ENCODE results near the gene DHRS7.

DHRS7 gene

DNA sequence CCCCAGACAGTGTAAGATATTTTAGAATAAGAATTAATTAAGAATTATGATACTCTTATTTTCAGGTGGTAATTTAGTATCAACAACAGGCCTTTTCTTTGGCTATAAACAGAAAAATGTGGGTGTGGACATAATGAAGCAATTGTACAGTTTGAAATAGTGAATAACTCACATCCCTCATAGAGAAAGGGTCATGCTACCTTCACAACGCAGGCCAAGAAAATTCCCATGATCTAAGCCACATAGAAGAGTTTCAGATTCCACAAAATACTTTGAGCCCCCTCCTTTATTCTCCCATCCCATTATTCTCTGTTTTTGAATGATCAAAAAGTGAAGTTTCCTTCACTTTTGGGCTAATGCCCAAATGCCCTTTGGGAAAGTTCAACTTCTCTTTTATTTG lies 23.5 kb upstream of the DHRS7 start:
- Histone ChIP-seq H3K4me3 (ENCODE audit: low read depth in 1 of 2, low read length in 1 of 2) (no peak overlapping the region), H3K9me3 (no peaks in the 10 kb centered on the region), H3K4me1 (ENCODE audit: control insufficient read depth in 1 of 2, insufficient read depth in 1 of 2, low read depth in 1 of 2, low read length in 1 of 2) (peaks cover 0 to 3% of the 10 kb centered on the region in 2 experiments), H3K27me3 (no peaks in the 10 kb centered on the region), H3K27ac (no peak overlapping the region), H3K36me3 (no peaks in the 10 kb centered on the region)
- TF ChIP-seq, protein P1, sequence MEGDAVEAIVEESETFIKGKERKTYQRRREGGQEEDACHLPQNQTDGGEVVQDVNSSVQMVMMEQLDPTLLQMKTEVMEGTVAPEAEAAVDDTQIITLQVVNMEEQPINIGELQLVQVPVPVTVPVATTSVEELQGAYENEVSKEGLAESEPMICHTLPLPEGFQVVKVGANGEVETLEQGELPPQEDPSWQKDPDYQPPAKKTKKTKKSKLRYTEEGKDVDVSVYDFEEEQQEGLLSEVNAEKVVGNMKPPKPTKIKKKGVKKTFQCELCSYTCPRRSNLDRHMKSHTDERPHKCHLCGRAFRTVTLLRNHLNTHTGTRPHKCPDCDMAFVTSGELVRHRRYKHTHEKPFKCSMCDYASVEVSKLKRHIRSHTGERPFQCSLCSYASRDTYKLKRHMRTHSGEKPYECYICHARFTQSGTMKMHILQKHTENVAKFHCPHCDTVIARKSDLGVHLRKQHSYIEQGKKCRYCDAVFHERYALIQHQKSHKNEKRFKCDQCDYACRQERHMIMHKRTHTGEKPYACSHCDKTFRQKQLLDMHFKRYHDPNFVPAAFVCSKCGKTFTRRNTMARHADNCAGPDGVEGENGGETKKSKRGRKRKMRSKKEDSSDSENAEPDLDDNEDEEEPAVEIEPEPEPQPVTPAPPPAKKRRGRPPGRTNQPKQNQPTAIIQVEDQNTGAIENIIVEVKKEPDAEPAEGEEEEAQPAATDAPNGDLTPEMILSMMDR (IDR thresholded peaks at IDR 0.05): no peak

DNA sequence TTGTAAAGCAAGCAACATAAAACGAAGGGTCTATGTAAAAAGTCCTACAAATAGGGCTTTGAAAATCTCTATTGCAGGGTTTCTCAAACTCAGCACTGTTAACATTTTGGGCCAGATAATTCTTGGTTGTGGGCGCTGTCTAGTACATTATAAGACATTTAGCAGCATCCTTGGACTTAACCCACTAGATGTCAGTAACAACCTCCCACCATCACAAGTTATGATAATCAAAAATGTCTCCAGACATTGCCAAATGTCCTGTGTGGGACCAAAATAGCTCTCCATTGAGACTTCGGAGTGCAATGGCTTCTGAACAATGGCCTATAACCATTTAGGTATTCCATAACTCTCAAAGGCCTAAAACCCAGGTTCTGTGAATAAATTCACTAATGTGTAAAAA lies 22.9 kb upstream of the DHRS7 start:
- Histone ChIP-seq H3K36me3 (no peaks in the 10 kb centered on the region), H3K4me3 (ENCODE audit: low read depth in 1 of 2, low read length in 1 of 2) (no peak overlapping the region), H3K27me3 (no peaks in the 10 kb centered on the region), H3K27ac (no peak overlapping the region), H3K4me1 (ENCODE audit: control insufficient read depth in 1 of 2, insufficient read depth in 1 of 2, low read depth in 1 of 2, low read length in 1 of 2) (peaks cover 0 to 3% of the 10 kb centered on the region in 2 experiments), H3K9me3 (no peaks in the 10 kb centered on the region)
- TF ChIP-seq, protein P1 (IDR thresholded peaks at IDR 0.05): no peak

GRCh38 chr14:60184905-60185555 lies 19.8 kb upstream of the DHRS7 start:
- H3K27ac ChIP-seq: no peak overlapping the region
- H3K4me1 ChIP-seq (ENCODE audit: control insufficient read depth in 1 of 2, insufficient read depth in 1 of 2, low read depth in 1 of 2, low read length in 1 of 2): peaks cover 0 to 3% of the 10 kb centered on the region in 2 experiments
- H3K9me3 ChIP-seq: no peaks in the 10 kb centered on the region
- no peak overlapping the region for H3K4me3 ChIP-seq (ENCODE audit: low read depth in 1 of 2, low read length in 1 of 2)
- no peaks in the 10 kb centered on the region for H3K36me3 ChIP-seq
- H3K27me3 ChIP-seq: no peaks in the 10 kb centered on the region
- TF ChIP-seq, protein P1 (IDR thresholded peaks at IDR 0.05): no peak

GRCh38 chr14:60184146-60184904 lies 19.1 kb upstream of the DHRS7 start:
- no peak overlapping the region for H3K27ac ChIP-seq
- H3K27me3 ChIP-seq: no peaks in the 10 kb centered on the region
- TF ChIP-seq, protein P1 (IDR thresholded peaks at IDR 0.05): peak; percentile 69
- no peaks in the 10 kb centered on the region for H3K36me3 ChIP-seq
- peaks cover 0 to 3% of the 10 kb centered on the region in 2 experiments for H3K4me1 ChIP-seq (ENCODE audit: control insufficient read depth in 1 of 2, insufficient read depth in 1 of 2, low read depth in 1 of 2, low read length in 1 of 2)
- H3K4me3 ChIP-seq (ENCODE audit: low read depth in 1 of 2, low read length in 1 of 2): peak overlapping the region; percentile 26 to 34
- H3K9me3 ChIP-seq: no peaks in the 10 kb centered on the region

- Histone ChIP-seq H3K27ac (no peak overlapping the region), H3K9me3 (no peaks in the 10 kb centered on the region), H3K4me1 (ENCODE audit: control insufficient read depth in 1 of 2, insufficient read depth in 1 of 2, low read depth in 1 of 2, low read length in 1 of 2) (peaks cover 0 to 3% of the 10 kb centered on the region in 2 experiments), H3K4me3 (ENCODE audit: low read depth in 1 of 2, low read length in 1 of 2) (peak overlapping the region; percentile 26 to 34), H3K27me3 (no peaks in the 10 kb centered on the region), H3K36me3 (no peaks in the 10 kb centered on the region)
- TF ChIP-seq, protein P1 (IDR thresholded peaks at IDR 0.05): no peak
These were observed 18.5 kb upstream of the DHRS7 start for GRCh38 chr14:60183741-60184140.

All from neutrophil (primary cell).